IMR-90 (cell line): ENCODE measurements around the gene BLVRA. TPM values are rescaled to one million over a fixed set of nuclear protein-coding genes. Genes with fewer than 3 reads are reported as not detected.

Experiments used
- ATAC-seq: fragments of 200-7000 bp; cut with Tn5 transposase; 2 replicates; pipeline ENCODE4 v1.9.1; 2020; ENCODE audit warnings: low read depth, mild to moderate bottlenecking, moderate library complexity
- BruUV-seq: library from RNA; stranded (reverse); fragments of 400-500 nt; replicated peaks from 2 replicates; lab custom pipeline; 2021; lab: Mats Ljungman, UMichigan
- CTCF ChIA-PET: fragments of 300-600 bp; formaldehyde crosslinking; extraction: SDS; loops from one replicate; lab custom pipeline; 2021; ENCODE audit warnings: antibody characterized with exemption; lab: Yijun Ruan, JAX
- POLR2A ChIA-PET: fragments of 300-600 bp; sonication (Branson Sonifier 250); formaldehyde crosslinking; loops from one replicate; lab custom pipeline; 2022; ENCODE audit warnings: antibody characterized with exemption; ENCODE audit not compliant: unreplicated experiment; lab: Charles Lee
- DNase-seq: peaks from one replicate; pipeline ENCODE4 v3.0.0; 2013
- H2AFZ ChIP-seq: replicated peaks from 2 replicates; pipeline ENCODE3; 2013; ENCODE audit warnings: low read length, mild to moderate bottlenecking; ENCODE audit not compliant: poor library complexity
- H2AK5ac ChIP-seq: 2 replicates; pipeline ENCODE4 v1.6.1; 2013; ENCODE audit warnings: low read depth, low read length, inconsistent platforms
- H2AK9ac ChIP-seq: replicated peaks from 2 replicates; pipeline ENCODE3; 2013; ENCODE audit warnings: mild to moderate bottlenecking, low read depth, low read length, moderate library complexity; ENCODE audit not compliant: poor library complexity
- H2BK120ac ChIP-seq: 2 replicates; pipeline ENCODE4 v1.6.1; 2013; ENCODE audit warnings: low read depth, low read length, inconsistent platforms
- H2BK15ac ChIP-seq: 3 replicates; pipeline ENCODE4 v1.6.1; 2013; ENCODE audit warnings: low read depth, low read length, inconsistent platforms
- H2BK20ac ChIP-seq: 2 replicates; pipeline ENCODE4 v1.6.1; 2013; ENCODE audit warnings: low read depth, mild to moderate bottlenecking, inconsistent platforms, low read length, moderate library complexity
- H2BK5ac ChIP-seq: 2 replicates; pipeline ENCODE4 v1.6.1; 2013; ENCODE audit warnings: mild to moderate bottlenecking, low read depth, low read length, inconsistent platforms; ENCODE audit not compliant: poor library complexity, severe bottlenecking
- H3K14ac ChIP-seq: replicated peaks from 2 replicates; pipeline ENCODE4 v1.6.1; 2013; ENCODE audit warnings: low read depth, low read length, inconsistent platforms
- H3K18ac ChIP-seq: 2 replicates; pipeline ENCODE4 v1.6.1; 2013; ENCODE audit warnings: low read depth, low read length, control low read depth
- H3K23ac ChIP-seq: 2 replicates; pipeline ENCODE4 v1.6.1; 2013; ENCODE audit warnings: low read depth, low read length, inconsistent platforms
- H3K27ac ChIP-seq: 2 replicates; pipeline ENCODE4 v1.5.1; 2013; ENCODE audit warnings: mild to moderate bottlenecking, control low read depth, low read length; ENCODE audit not compliant: insufficient read depth
- H3K27me3 ChIP-seq: 2 replicates; pipeline ENCODE4 v1.6.1; 2013; ENCODE audit warnings: low read length; ENCODE audit not compliant: control insufficient read depth, insufficient read depth
- H3K36me3 ChIP-seq: 2 replicates; pipeline ENCODE4 v1.6.1; 2013; ENCODE audit warnings: low read length, mixed read lengths; ENCODE audit not compliant: control insufficient read depth, insufficient read depth
- H3K4ac ChIP-seq: 2 replicates; pipeline ENCODE4 v1.6.1; 2013; ENCODE audit warnings: low read depth, low read length, inconsistent platforms
- H3K4me1 ChIP-seq: 2 replicates; pipeline ENCODE4 v1.6.1; 2013; ENCODE audit warnings: low read length, mixed read lengths; ENCODE audit not compliant: control insufficient read depth, insufficient read depth
- H3K4me2 ChIP-seq: 2 replicates; pipeline ENCODE4 v1.6.1; 2013; ENCODE audit warnings: low read depth, mild to moderate bottlenecking, control low read depth, low read length, moderate library complexity
- H3K4me3 ChIP-seq: 2 replicates; pipeline ENCODE4 v1.5.1; 2013; ENCODE audit warnings: low read depth, mild to moderate bottlenecking, control low read depth, low read length, moderate library complexity; ENCODE audit not compliant: insufficient read depth
- H3K56ac ChIP-seq: 2 replicates; pipeline ENCODE4 v1.6.1; 2013; ENCODE audit warnings: low read length, inconsistent platforms; ENCODE audit not compliant: insufficient read depth; ENCODE audit errors: extremely low read depth
- H3K79me1 ChIP-seq, 2 experiments: 2 replicates each; pipeline ENCODE4 v1.6.1; 2013; ENCODE audit warnings: low read length in 2 of 2, inconsistent platforms in 1 of 2, low read depth in 1 of 2
- H3K9ac ChIP-seq: 2 replicates; pipeline ENCODE4 v1.6.1; 2013; ENCODE audit warnings: low read depth, low read length, control low read depth
- H3K9me1 ChIP-seq: 2 replicates; pipeline ENCODE4 v1.6.1; 2013; ENCODE audit warnings: low read length, inconsistent platforms; ENCODE audit not compliant: insufficient read depth
- H3K9me3 ChIP-seq: 2 replicates; pipeline ENCODE4 v1.6.1; 2013; ENCODE audit warnings: low read length; ENCODE audit not compliant: control insufficient read depth, insufficient read depth
- H4K20me1 ChIP-seq: 2 replicates; pipeline ENCODE4 v1.6.1; 2013; ENCODE audit warnings: low read length, inconsistent platforms; ENCODE audit not compliant: insufficient read depth
- H4K5ac ChIP-seq: 2 replicates; pipeline ENCODE4 v1.6.1; 2013; ENCODE audit warnings: mild to moderate bottlenecking, low read depth, low read length, control low read depth
- H4K8ac ChIP-seq, 2 experiments: 2 replicates each; pipeline ENCODE4 v1.6.1; 2013; ENCODE audit warnings: low read depth in 2 of 2, low read length in 2 of 2, control low read depth in 1 of 2, inconsistent platforms in 1 of 2
- H4K91ac ChIP-seq: 2 replicates; pipeline ENCODE4 v1.6.1; 2013; ENCODE audit warnings: low read depth, low read length, inconsistent platforms; ENCODE audit not compliant: insufficient read depth
- BHLHE40 ChIP-seq: fragments of 150-350 bp; IDR thresholded peaks from 2 replicates; pipeline ENCODE4 v1.6.1; 2016; ENCODE audit warnings: mild to moderate bottlenecking, low read depth, low read length
- CEBPB ChIP-seq: IDR thresholded peaks from 2 replicates; pipeline ENCODE4 v1.6.1; 2012; ENCODE audit warnings: low read depth, low read length, improper control_type of control experiment
- CHD1 ChIP-seq: IDR thresholded peaks from 2 replicates; pipeline ENCODE4 v1.6.1; 2012; ENCODE audit warnings: low read depth, low read length, improper control_type of control experiment
- CTCF ChIP-seq: conservative IDR thresholded peaks from 2 replicates; pipeline ENCODE4 v1.5.1; 2012; ENCODE audit warnings: mild to moderate bottlenecking, low read depth, low read length, improper control_type of control experiment
- FOS ChIP-seq: fragments of 150-350 bp; IDR thresholded peaks from 2 replicates; pipeline ENCODE4 v1.6.1; 2016; ENCODE audit warnings: low read depth, low read length
- MAFK ChIP-seq: IDR thresholded peaks from 2 replicates; pipeline ENCODE4 v1.6.1; 2012; ENCODE audit warnings: low read depth, low read length, improper control_type of control experiment
- MAZ ChIP-seq: IDR thresholded peaks from 2 replicates; pipeline ENCODE4 v1.6.1; 2012; ENCODE audit warnings: low read depth, mild to moderate bottlenecking, low read length, improper control_type of control experiment, moderate library complexity, borderline replicate concordance
- MXI1 ChIP-seq: IDR thresholded peaks from 2 replicates; pipeline ENCODE4 v1.6.1; 2012; ENCODE audit warnings: low read depth, mild to moderate bottlenecking, low read length, moderate library complexity, borderline replicate concordance
- NFE2L2 ChIP-seq: fragments of 150-350 bp; IDR thresholded peaks from 2 replicates; pipeline ENCODE4 v1.6.1; 2016; ENCODE audit warnings: low read depth, mild to moderate bottlenecking, low read length
- POLR2A ChIP-seq: IDR thresholded peaks from 2 replicates; pipeline ENCODE4 v1.6.1; 2012; ENCODE audit warnings: mild to moderate bottlenecking, low read depth, low read length
- RCOR1 ChIP-seq: IDR thresholded peaks from 2 replicates; pipeline ENCODE4 v1.6.1; 2012; ENCODE audit warnings: mild to moderate bottlenecking, low read length, improper control_type of control experiment; ENCODE audit not compliant: insufficient replicate concordance
- RFX5 ChIP-seq: IDR thresholded peaks from 2 replicates; pipeline ENCODE4 v1.8.0; 2012; ENCODE audit warnings: low read depth, mild to moderate bottlenecking, low read length, moderate library complexity
- SMC3 ChIP-seq: fragments of 150-350 bp; IDR thresholded peaks from 2 replicates; pipeline ENCODE4 v1.6.1; 2016; ENCODE audit warnings: low read depth, mild to moderate bottlenecking, antibody characterized with exemption, low read length, moderate library complexity
- WGBS, 2 experiments: methylation state at CpG; one replicate each; pipeline versions ENCODE4 v1.1.5 to v1.1.7; 2013; ENCODE audit warnings: missing lambda C conversion rate in 2 of 2; ENCODE audit not compliant: insufficient read length in 1 of 2; ENCODE audit errors: extremely low coverage in 2 of 2; 5-methylcytosine and 5-hydroxymethylcytosine counted together
- dilution Hi-C: fragments of 300-500 bp; cut with HindIII; formaldehyde crosslinking; loops from one replicate; pipeline ENCODE4 v1.14.3; 2018; ENCODE audit warnings: low sequenced_read_pairs; ENCODE audit not compliant: unreplicated experiment
- in situ Hi-C: fragments of 300-500 bp; cut with MboI; formaldehyde crosslinking; loops from 3 replicates; pipeline ENCODE4 v1.14.3; 2019; ENCODE audit warnings: low sequenced_read_pairs, inconsistent platforms, mixed read lengths
- intact Hi-C: fragments of 100-400 bp; cut with micrococcal nuclease; formaldehyde crosslinking; loops from 2 replicates; pipeline ENCODE4 v1.10.0; 2022
- polyA plus RNA-seq, 3 experiments: library from polyadenylated mRNA; depleted of rRNA; stranded (reverse); fragments of >200 nt; gene quantifications; 2 replicates each; pipeline ENCODE4 v1.2.3, GENCODE V29; 2012; ENCODE audit warnings: low replicate concordance in 1 of 3
- total RNA-seq: library from RNA; depleted of rRNA; stranded (reverse); fragments of >200 nt; gene quantifications from 2 replicates; pipeline ENCODE4 v1.2.3, GENCODE V29; 2012
- TF ChIP-seq, protein P1 (sequence below): fragments of 150-350 bp; IDR thresholded peaks from 2 replicates; pipeline ENCODE4 v1.6.1; 2016; ENCODE audit warnings: low read depth, mild to moderate bottlenecking, low read length, moderate library complexity, borderline replicate concordance
- TF ChIP-seq, protein P2 (sequence below): fragments of 150-350 bp; IDR thresholded peaks from 2 replicates; pipeline ENCODE4 v1.6.1; 2017; ENCODE audit warnings: mild to moderate bottlenecking, antibody characterized with exemption, low read length, low read depth

The BLVRA gene
- total and polyA plus RNA-seq, 2 of the 4 experiments (the other 2 are of a cell fraction): 32.3 to 47.1 TPM

GRCh38 chr7:43761938-43762692 is 3.6 kb downstream of the BLVRA start:
- Histone ChIP-seq H2BK15ac (no peak overlapping the region), H3K9ac (no peak overlapping the region), H2BK5ac (no peak overlapping the region), H4K20me1 (no peaks in the 10 kb centered on the region; the same call in 1 of the 2 replicates), H2AK5ac (no peak overlapping the region), H3K18ac (no peak overlapping the region), H3K9me3 (no peaks in the 10 kb centered on the region), H2AFZ (no peak overlapping the region), H4K5ac (no peak overlapping the region), H3K4me2 (no peak overlapping the region), H3K36me3 (no peaks in the 10 kb centered on the region), H4K8ac (no peak overlapping the region), H3K79me1 (peaks cover 5 to 26% of the 10 kb centered on the region in 2 experiments; a peak in 3 of 4 replicates), H3K23ac (no peak overlapping the region), H3K56ac (no peak overlapping the region), H3K27me3 (no peaks in the 10 kb centered on the region), H3K4me3 (no peak overlapping the region), H2AK9ac (no peak overlapping the region), H3K27ac (no peak overlapping the region), H2BK120ac (no peak overlapping the region), H3K4me1 (peaks cover 17% of the 10 kb centered on the region), H2BK20ac (no peak overlapping the region), H3K4ac (no peak overlapping the region), H4K91ac (no peak overlapping the region), H3K9me1 (peaks cover 12% of the 10 kb centered on the region; the same call in 1 of the 2 replicates), H3K14ac (no peak overlapping the region)
- intact Hi-C loops (no loop called here), dilution Hi-C loops (no loop called here), in situ Hi-C loops (no loop called here)
- DNase-seq: peak; percentile 46
- no TSS peak for BruUV-seq
- no peak for ATAC-seq
- no CpG with 5 or more reads among the region's 5 CpGs for WGBS, 2 experiments
- CTCF ChIA-PET: interaction anchor here (1.1 kb wide), 1 partner anchor 180 kb away, joined by 4 read pairs; the partner anchor contains the start of gene STK17A
- POLR2A ChIA-PET: interaction anchor here (0.6 kb wide), 1 partner anchor 369 kb away, joined by 3 read pairs; no protein-coding TSS in a partner anchor
- no peak for TF ChIP-seq RFX5
- TF ChIP-seq, protein P1, sequence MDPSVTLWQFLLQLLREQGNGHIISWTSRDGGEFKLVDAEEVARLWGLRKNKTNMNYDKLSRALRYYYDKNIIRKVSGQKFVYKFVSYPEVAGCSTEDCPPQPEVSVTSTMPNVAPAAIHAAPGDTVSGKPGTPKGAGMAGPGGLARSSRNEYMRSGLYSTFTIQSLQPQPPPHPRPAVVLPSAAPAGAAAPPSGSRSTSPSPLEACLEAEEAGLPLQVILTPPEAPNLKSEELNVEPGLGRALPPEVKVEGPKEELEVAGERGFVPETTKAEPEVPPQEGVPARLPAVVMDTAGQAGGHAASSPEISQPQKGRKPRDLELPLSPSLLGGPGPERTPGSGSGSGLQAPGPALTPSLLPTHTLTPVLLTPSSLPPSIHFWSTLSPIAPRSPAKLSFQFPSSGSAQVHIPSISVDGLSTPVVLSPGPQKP: no peak
- no peak for TF ChIP-seq FOS
- no peak for TF ChIP-seq SMC3
- TF ChIP-seq MXI1: no peak
- no peak for TF ChIP-seq RCOR1
- TF ChIP-seq CTCF: no peak
- no peak for TF ChIP-seq BHLHE40
- TF ChIP-seq NFE2L2: no peak
- no peak for TF ChIP-seq CEBPB
- TF ChIP-seq, protein P2, sequence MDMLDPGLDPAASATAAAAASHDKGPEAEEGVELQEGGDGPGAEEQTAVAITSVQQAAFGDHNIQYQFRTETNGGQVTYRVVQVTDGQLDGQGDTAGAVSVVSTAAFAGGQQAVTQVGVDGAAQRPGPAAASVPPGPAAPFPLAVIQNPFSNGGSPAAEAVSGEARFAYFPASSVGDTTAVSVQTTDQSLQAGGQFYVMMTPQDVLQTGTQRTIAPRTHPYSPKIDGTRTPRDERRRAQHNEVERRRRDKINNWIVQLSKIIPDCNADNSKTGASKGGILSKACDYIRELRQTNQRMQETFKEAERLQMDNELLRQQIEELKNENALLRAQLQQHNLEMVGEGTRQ: no peak
- no peak for TF ChIP-seq MAZ
- no peak for TF ChIP-seq POLR2A
- TF ChIP-seq MAFK: no peak
- no peak for TF ChIP-seq CHD1
